HepG2 (cell line): ENCODE results near the gene SOX8. TPM values are rescaled to one million over a fixed set of nuclear protein-coding genes. Genes with fewer than 3 reads are reported as not detected.

Experiments used
- ELF3 ChIP-seq: IDR thresholded peaks from 2 replicates; pipeline ENCODE4 v1.6.1; 2016; ENCODE audit warnings: missing genetic modification reagents, missing compliant biosample characterization
- FOSL2 ChIP-seq: sonication (generic); formaldehyde crosslinking; IDR thresholded peaks from 2 replicates; pipeline ENCODE4 v1.4.0; 2020; ENCODE audit warnings: missing genetic modification reagents
- FOXA1 ChIP-seq, 2 experiments: fragments of 450-650 bp in 1 of 2; sonication (generic) in 1 of 2; formaldehyde crosslinking in 1 of 2; IDR thresholded peaks; 2 replicates each; pipeline versions ENCODE4 v1.4.0 to v1.6.1; 2016 to 2020; ENCODE audit warnings: missing genetic modification reagents in 1 of 2
- GABPB1 ChIP-seq: IDR thresholded peaks from 2 replicates; pipeline ENCODE4 v1.6.1; 2016; ENCODE audit warnings: mild to moderate bottlenecking, missing genetic modification reagents, moderate library complexity, missing compliant biosample characterization
- HES4 ChIP-seq: sonication (generic); formaldehyde crosslinking; IDR thresholded peaks from 2 replicates; pipeline ENCODE4 v1.9.0; 2021; ENCODE audit warnings: mild to moderate bottlenecking, missing genetic modification reagents, borderline replicate concordance
- HNF4G ChIP-seq, 2 experiments: sonication (generic) in 1 of 2; formaldehyde crosslinking in 1 of 2; IDR thresholded peaks; 2 replicates each; pipeline versions ENCODE4 v1.4.0 to v1.6.1; 2011 to 2020; ENCODE audit warnings: borderline replicate concordance in 2 of 2, low read depth in 2 of 2, mild to moderate bottlenecking in 2 of 2, low read length in 1 of 2, missing genetic modification reagents in 1 of 2, moderate library complexity in 1 of 2
- HNRNPLL ChIP-seq: fragments of 200-400 bp; formaldehyde crosslinking; IDR thresholded peaks from 2 replicates; pipeline ENCODE4 v1.6.1; 2017; ENCODE audit warnings: mild to moderate bottlenecking, low read depth, low read length; ENCODE audit not compliant: poor library complexity, severe bottlenecking
- KLF11 ChIP-seq: IDR thresholded peaks from 2 replicates; pipeline ENCODE4 v1.6.1; 2016; ENCODE audit warnings: missing compliant biosample characterization
- LCORL ChIP-seq, 2 experiments: fragments of 450-650 bp in 1 of 2; sonication (generic) in 1 of 2; formaldehyde crosslinking in 1 of 2; IDR thresholded peaks; 2 replicates each; pipeline versions ENCODE4 v1.5.0 to v1.6.1; 2017 to 2020; ENCODE audit warnings: antibody characterized with exemption in 1 of 2, missing genetic modification reagents in 1 of 2
- MXD1 ChIP-seq: sonication (generic); formaldehyde crosslinking; IDR thresholded peaks from 2 replicates; pipeline ENCODE4 v1.4.0; 2020; ENCODE audit warnings: mild to moderate bottlenecking, missing genetic modification reagents
- POGZ ChIP-seq: sonication (generic); formaldehyde crosslinking; IDR thresholded peaks from 2 replicates; pipeline ENCODE4 v1.4.0; 2020; ENCODE audit warnings: mild to moderate bottlenecking, missing genetic modification reagents
- SIX1 ChIP-seq: sonication (generic); formaldehyde crosslinking; IDR thresholded peaks from 2 replicates; pipeline ENCODE4 v1.4.0; 2020; ENCODE audit warnings: missing genetic modification reagents, borderline replicate concordance
- SIX4 ChIP-seq: sonication (generic); formaldehyde crosslinking; IDR thresholded peaks from 2 replicates; pipeline ENCODE4 v1.4.0; 2020; ENCODE audit warnings: missing genetic modification reagents
- SMARCC2 ChIP-seq: fragments of 450-650 bp; IDR thresholded peaks from 2 replicates; pipeline ENCODE4 v1.6.1; 2017; ENCODE audit warnings: antibody characterized with exemption, mild to moderate bottlenecking
- ZNF563 ChIP-seq: sonication (generic); formaldehyde crosslinking; IDR thresholded peaks from 2 replicates; pipeline ENCODE4 v1.8.0; 2022; ENCODE audit warnings: mild to moderate bottlenecking, moderate library complexity, missing genetic modification reagents
- ZNF614 ChIP-seq: IDR thresholded peaks from 2 replicates; pipeline ENCODE4 v1.6.1; 2018; ENCODE audit warnings: missing biosample characterization, missing genetic modification reagents, inconsistent platforms, borderline replicate concordance
- ZNF709 ChIP-seq: sonication (generic); formaldehyde crosslinking; IDR thresholded peaks from 2 replicates; pipeline ENCODE4 v1.5.0; 2020; ENCODE audit warnings: mild to moderate bottlenecking, missing genetic modification reagents
- ZSCAN21 ChIP-seq: sonication (generic); formaldehyde crosslinking; IDR thresholded peaks from 2 replicates; pipeline ENCODE4 v1.8.0; 2022; ENCODE audit warnings: mild to moderate bottlenecking, missing genetic modification reagents, moderate library complexity, borderline replicate concordance
- polyA plus RNA-seq, 8 experiments: library from polyadenylated mRNA; depleted of rRNA in 3 of 8; stranded (reverse) in 7 of 8; unstranded in 1 of 8; fragments of >200 nt; fragmentation: Illumina TruSeq in 4 of 8; extraction: Trizol in 4 of 8; gene quantifications; 2 replicates each; pipeline versions ENCODE4 v1.2.1 to v1.2.3, GENCODE V29; 2011 to 2016; ENCODE audit warnings: low read depth in 4 of 8, missing spikeins in 1 of 8, mixed read lengths in 1 of 8; ENCODE audit not compliant: insufficient read depth in 1 of 8
- total RNA-seq, 5 experiments: library from RNA; depleted of rRNA; stranded (reverse); fragments of >200 nt; fragmentation: Illumina TruSeq; extraction: Trizol; gene quantifications; 2 replicates each; pipeline ENCODE4 v1.2.3, GENCODE V29; 2016; ENCODE audit warnings: low read depth in 1 of 5
- TF ChIP-seq, protein P1 (sequence below): sonication (generic); formaldehyde crosslinking; IDR thresholded peaks from 2 replicates; pipeline ENCODE4 v1.8.0; 2022; ENCODE audit warnings: mild to moderate bottlenecking, missing genetic modification reagents, borderline replicate concordance
- TF ChIP-seq, protein P2 (sequence below): fragments of 450-650 bp; IDR thresholded peaks from 2 replicates; pipeline ENCODE4 v1.6.1; 2017; ENCODE audit warnings: mild to moderate bottlenecking
- TF ChIP-seq, protein P3 (sequence below): sonication (generic); formaldehyde crosslinking; IDR thresholded peaks from 2 replicates; pipeline ENCODE4 v1.9.0; 2022; ENCODE audit warnings: missing genetic modification reagents, mild to moderate bottlenecking, borderline replicate concordance

Gene SOX8
- total and polyA plus RNA-seq, 2 of the 13 experiments (the other 11 are each of a cell fraction or from before 2014, with no cell fraction given), result 0.20 to 0.28 TPM

GRCh38 chr16:972316-973002, 9.1 kb upstream of the SOX8 start (continued):
- TF ChIP-seq, protein P1, sequence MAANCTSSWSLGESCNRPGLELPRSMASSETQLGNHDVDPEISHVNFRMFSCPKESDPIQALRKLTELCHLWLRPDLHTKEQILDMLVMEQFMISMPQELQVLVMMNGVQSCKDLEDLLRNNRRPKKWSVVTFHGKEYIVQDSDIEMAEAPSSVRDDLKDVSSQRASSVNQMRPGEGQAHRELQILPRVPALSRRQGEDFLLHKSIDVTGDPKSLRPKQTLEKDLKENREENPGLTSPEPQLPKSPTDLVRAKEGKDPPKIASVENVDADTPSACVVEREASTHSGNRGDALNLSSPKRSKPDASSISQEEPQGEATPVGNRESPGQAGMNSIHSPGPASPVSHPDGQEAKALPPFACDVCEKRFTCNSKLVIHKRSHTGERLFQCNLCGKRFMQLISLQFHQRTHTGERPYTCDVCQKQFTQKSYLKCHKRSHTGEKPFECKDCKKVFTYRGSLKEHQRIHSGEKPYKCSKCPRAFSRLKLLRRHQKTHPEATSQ (CRISPR knock-in tag), result no peak
- TF ChIP-seq FOXA1 (IDR thresholded peaks at IDR 0.05) (no peak), FOXA1 (CRISPR knock-in tag; IDR thresholded peaks at IDR 0.05) (0 out of 2 replicates have a peak, but pooled peaks have one; percentile 18), ZNF709 (CRISPR knock-in tag) (no peak), POGZ (CRISPR knock-in tag) (no peak), ELF3 (CRISPR knock-in tag) (peak; percentile 37), LCORL (IDR thresholded peaks at IDR 0.05) (no peak), LCORL (CRISPR knock-in tag; IDR thresholded peaks at IDR 0.05) (peak; percentile 17; the same call in 1 of the 2 replicates), HNRNPLL (peak; percentile 89), ZNF563 (CRISPR knock-in tag) (peak; percentile 46; the same call in 1 of the 2 replicates), FOSL2 (CRISPR knock-in tag) (no peak; the same call in 1 of the 2 replicates), ZSCAN21 (CRISPR knock-in tag) (0 out of 2 replicates have a peak, but pooled peaks have one; percentile 47), SIX4 (no peak), HNF4G (IDR thresholded peaks at IDR 0.05; ENCODE audit: borderline replicate concordance, low read depth, low read length) (no peak), HNF4G (CRISPR knock-in tag; IDR thresholded peaks at IDR 0.05; ENCODE audit: borderline replicate concordance, low read depth) (0 out of 2 replicates have a peak, but pooled peaks have one; percentile 43), KLF11 (CRISPR knock-in tag) (0 out of 2 replicates have a peak, but pooled peaks have one; percentile 39), SMARCC2 (no peak), SIX1 (CRISPR knock-in tag) (no peak), HES4 (no peak), GABPB1 (CRISPR knock-in tag) (peak; percentile 62; the same call in 1 of the 2 replicates), ZNF614 (CRISPR knock-in tag) (peak; percentile 72; the same call in 1 of the 2 replicates), MXD1 (no peak)
- TF ChIP-seq, protein P2, sequence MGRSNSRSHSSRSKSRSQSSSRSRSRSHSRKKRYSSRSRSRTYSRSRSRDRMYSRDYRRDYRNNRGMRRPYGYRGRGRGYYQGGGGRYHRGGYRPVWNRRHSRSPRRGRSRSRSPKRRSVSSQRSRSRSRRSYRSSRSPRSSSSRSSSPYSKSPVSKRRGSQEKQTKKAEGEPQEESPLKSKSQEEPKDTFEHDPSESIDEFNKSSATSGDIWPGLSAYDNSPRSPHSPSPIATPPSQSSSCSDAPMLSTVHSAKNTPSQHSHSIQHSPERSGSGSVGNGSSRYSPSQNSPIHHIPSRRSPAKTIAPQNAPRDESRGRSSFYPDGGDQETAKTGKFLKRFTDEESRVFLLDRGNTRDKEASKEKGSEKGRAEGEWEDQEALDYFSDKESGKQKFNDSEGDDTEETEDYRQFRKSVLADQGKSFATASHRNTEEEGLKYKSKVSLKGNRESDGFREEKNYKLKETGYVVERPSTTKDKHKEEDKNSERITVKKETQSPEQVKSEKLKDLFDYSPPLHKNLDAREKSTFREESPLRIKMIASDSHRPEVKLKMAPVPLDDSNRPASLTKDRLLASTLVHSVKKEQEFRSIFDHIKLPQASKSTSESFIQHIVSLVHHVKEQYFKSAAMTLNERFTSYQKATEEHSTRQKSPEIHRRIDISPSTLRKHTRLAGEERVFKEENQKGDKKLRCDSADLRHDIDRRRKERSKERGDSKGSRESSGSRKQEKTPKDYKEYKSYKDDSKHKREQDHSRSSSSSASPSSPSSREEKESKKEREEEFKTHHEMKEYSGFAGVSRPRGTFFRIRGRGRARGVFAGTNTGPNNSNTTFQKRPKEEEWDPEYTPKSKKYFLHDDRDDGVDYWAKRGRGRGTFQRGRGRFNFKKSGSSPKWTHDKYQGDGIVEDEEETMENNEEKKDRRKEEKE, result no peak
- TF ChIP-seq, protein P3, sequence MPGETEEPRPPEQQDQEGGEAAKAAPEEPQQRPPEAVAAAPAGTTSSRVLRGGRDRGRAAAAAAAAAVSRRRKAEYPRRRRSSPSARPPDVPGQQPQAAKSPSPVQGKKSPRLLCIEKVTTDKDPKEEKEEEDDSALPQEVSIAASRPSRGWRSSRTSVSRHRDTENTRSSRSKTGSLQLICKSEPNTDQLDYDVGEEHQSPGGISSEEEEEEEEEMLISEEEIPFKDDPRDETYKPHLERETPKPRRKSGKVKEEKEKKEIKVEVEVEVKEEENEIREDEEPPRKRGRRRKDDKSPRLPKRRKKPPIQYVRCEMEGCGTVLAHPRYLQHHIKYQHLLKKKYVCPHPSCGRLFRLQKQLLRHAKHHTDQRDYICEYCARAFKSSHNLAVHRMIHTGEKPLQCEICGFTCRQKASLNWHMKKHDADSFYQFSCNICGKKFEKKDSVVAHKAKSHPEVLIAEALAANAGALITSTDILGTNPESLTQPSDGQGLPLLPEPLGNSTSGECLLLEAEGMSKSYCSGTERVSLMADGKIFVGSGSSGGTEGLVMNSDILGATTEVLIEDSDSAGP (CRISPR knock-in tag), result peak; percentile 47; the same call in 1 of the 2 replicates
